ENCODE measurements around the gene ZBTB40.

Gene ZBTB40

DNA sequence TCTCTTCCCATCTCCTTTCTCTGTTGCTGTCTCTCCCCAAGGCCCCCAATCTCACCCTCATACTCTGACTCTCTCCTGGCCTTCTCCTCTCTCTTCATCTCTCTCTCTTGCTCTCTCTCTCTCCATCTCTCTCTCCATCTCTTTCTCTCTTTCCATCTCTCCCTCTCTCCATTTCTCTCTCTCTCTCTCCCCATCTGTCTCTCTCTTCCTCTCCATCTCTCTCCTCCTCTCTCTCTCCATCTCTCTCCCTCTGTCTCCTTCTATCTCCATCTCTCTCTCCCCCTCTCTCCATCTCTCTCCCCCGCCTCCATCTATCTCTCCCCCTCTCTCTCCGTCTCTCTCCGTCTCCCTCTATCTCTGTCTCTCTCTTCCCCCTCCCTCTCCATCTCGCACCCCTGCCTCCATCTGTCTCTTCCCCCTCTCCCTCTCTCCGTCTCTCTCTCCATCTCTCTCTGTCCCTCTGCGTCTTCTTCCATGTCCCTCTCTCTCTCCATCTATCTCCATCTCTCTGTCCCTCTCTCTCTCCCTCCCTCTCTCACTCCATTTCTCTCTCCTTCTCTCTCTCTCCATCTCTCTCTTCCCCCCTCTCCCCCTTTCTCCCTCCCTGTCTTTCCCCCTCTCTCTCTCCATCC is 95.7 kb downstream of the ZBTB40 start:
- no peaks in the 10 kb centered on the region for H3K4me1 ChIP-seq (ENCODE audit: control insufficient read depth, insufficient read depth, low read length, poor library complexity, severe bottlenecking)

DNA sequence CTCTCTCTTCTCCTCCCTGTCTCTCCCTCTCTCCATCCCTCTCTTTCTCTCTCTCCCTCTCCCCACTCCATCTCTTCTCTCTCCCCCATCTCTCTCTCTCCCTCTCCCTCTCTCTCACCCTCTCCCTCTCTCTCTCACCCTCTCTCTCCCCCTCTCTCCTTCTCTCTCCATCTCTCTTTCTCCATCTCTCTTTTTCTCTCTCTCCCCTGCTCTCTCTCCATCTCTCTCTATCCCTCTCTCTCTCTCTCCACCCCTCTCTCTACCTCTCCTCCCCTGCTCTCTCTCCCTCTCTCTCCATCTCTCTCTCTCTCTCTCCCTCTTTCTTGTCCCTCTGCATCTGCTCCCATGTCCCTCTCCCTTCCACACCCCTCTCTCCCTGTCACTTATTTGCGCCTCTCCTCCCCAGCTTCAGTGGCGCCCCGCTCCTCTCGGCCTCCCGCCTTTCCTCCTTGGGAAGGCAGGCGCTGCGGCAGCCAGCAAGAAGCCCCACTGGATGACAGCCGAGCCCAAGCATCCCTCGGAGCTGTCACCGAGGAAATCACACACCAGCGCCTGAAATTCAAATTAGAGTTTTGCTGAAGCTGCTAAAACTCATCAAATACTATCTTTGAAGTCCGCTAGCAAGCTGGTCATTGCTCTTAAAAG is 96.3 kb downstream of the ZBTB40 start:
- no peaks in the 10 kb centered on the region for H3K9me3 ChIP-seq (ENCODE audit: control insufficient read depth, low read length)
- H3K27ac ChIP-seq (ENCODE audit: low read depth, low read length, severe bottlenecking) = no peak overlapping the region
- H3K36me3 ChIP-seq (ENCODE audit: control insufficient read depth, insufficient read depth, low read length) = no peaks in the 10 kb centered on the region
- no peak overlapping the region for H3K4me3 ChIP-seq (ENCODE audit: extremely low read depth, insufficient read depth, low read length, poor library complexity, severe bottlenecking)
- 62 to 69% methylated on average over 10 to 11 of the region's 12 CpGs for WGBS, 2 experiments (ENCODE audit: insufficient coverage in 2 of 2)
- no peaks in the 10 kb centered on the region for H3K4me1 ChIP-seq (ENCODE audit: control insufficient read depth, insufficient read depth, low read length, poor library complexity, severe bottlenecking)

More for the DNA sequence above, 95.7 kb downstream of the ZBTB40 start:
- Histone ChIP-seq H3K9me3 (ENCODE audit: control insufficient read depth, low read length) (no peaks in the 10 kb centered on the region), H3K36me3 (ENCODE audit: control insufficient read depth, insufficient read depth, low read length) (no peaks in the 10 kb centered on the region), H3K27ac (ENCODE audit: low read depth, low read length, severe bottlenecking) (no peak overlapping the region), H3K4me3 (ENCODE audit: extremely low read depth, insufficient read depth, low read length, poor library complexity, severe bottlenecking) (no peak overlapping the region)
- WGBS, 2 experiments (ENCODE audit: insufficient coverage in 2 of 2) = 77 to 85% methylated on average over 5 to 6 of the region's 6 CpGs

DNA sequence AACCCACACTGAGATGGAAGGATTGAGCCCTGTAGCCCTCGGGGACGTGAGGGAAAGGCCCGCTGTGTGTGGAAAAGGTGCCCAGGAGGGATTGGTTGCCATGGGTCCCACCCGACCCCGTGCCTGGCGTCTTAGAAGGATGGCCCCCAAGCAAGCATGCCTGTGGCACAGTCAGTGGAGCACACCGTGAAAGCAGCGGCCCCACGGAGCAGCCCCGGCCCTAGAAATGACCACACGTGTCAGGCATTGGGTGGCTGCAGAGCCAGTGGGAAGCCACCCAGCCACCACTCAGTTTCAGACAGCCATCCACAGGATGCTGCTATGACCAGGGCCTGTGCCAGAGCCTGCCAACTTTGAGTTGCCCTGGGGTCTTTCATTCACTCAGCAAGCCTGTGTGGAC is 98.4 kb downstream of the ZBTB40 start:
- H3K27ac ChIP-seq (ENCODE audit: low read depth, low read length, severe bottlenecking) = no peak overlapping the region
- no peaks in the 10 kb centered on the region for H3K9me3 ChIP-seq (ENCODE audit: control insufficient read depth, low read length)
- no peaks in the 10 kb centered on the region for H3K36me3 ChIP-seq (ENCODE audit: control insufficient read depth, insufficient read depth, low read length)
- no peak overlapping the region for H3K4me3 ChIP-seq (ENCODE audit: extremely low read depth, insufficient read depth, low read length, poor library complexity, severe bottlenecking)
- no peaks in the 10 kb centered on the region for H3K4me1 ChIP-seq (ENCODE audit: control insufficient read depth, insufficient read depth, low read length, poor library complexity, severe bottlenecking)
- 91 to 92% methylated on average over 10 to 11 of the region's 11 CpGs for WGBS, 2 experiments (ENCODE audit: insufficient coverage in 2 of 2)

DNA sequence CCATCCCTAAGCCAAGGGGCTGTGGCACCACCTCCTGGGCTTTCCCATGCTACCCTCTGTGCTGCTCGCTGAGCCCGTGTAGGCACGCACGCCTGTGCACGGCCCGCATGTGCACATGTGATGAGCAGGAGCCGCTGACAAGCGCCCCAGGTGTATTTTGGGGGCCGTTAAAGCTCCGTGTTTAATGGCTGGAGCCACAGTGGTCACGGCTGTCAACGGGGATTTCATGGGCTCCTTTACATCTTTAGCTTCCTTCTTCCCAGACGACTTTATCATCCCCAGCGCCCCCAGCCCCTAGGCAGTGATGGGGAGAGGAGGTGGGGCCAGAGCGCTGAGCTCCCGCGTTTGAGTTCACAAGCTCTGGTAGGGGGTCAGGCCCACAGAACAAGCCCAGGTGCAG is 99.9 kb downstream of the ZBTB40 start:
- Histone ChIP-seq H3K36me3 (ENCODE audit: control insufficient read depth, insufficient read depth, low read length) (no peaks in the 10 kb centered on the region), H3K4me1 (ENCODE audit: control insufficient read depth, insufficient read depth, low read length, poor library complexity, severe bottlenecking) (no peaks in the 10 kb centered on the region), H3K4me3 (ENCODE audit: extremely low read depth, insufficient read depth, low read length, poor library complexity, severe bottlenecking) (no peak overlapping the region), H3K9me3 (ENCODE audit: control insufficient read depth, low read length) (no peaks in the 10 kb centered on the region), H3K27ac (ENCODE audit: low read depth, low read length, severe bottlenecking) (no peak overlapping the region)
- WGBS, 2 experiments (ENCODE audit: insufficient coverage in 2 of 2) = 87 to 94% methylated on average over 6 to 14 of the region's 17 CpGs

DNA sequence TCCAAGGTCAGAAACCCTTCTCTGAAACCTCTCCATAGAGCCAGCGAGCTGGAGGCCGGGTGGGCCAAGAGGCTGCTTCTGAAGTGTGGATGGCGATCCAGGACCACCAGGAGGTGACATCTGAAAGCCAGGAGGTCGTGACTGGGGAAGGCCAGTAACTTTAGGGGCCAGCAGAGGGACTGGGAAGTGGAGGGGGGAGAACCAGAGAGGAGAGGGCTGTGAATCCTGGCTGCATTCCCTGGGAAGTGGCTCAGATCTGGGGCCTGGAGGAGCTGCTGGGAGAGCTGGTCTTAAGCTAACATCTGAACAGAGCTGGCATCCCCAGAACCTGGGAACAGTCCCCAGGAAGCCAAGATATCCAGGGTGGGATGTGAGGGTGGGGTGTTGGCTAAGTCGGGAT is 100.4 kb downstream of the ZBTB40 start:
- H3K4me1 ChIP-seq (ENCODE audit: control insufficient read depth, insufficient read depth, low read length, poor library complexity, severe bottlenecking) = no peaks in the 10 kb centered on the region
- no peak overlapping the region for H3K27ac ChIP-seq (ENCODE audit: low read depth, low read length, severe bottlenecking)
- no peaks in the 10 kb centered on the region for H3K36me3 ChIP-seq (ENCODE audit: control insufficient read depth, insufficient read depth, low read length)
- H3K4me3 ChIP-seq (ENCODE audit: extremely low read depth, insufficient read depth, low read length, poor library complexity, severe bottlenecking) = no peak overlapping the region
- H3K9me3 ChIP-seq (ENCODE audit: control insufficient read depth, low read length) = no peaks in the 10 kb centered on the region
- 63 to 83% methylated on average over 4 of the region's 5 CpGs for WGBS, 2 experiments (ENCODE audit: insufficient coverage in 2 of 2)

DNA sequence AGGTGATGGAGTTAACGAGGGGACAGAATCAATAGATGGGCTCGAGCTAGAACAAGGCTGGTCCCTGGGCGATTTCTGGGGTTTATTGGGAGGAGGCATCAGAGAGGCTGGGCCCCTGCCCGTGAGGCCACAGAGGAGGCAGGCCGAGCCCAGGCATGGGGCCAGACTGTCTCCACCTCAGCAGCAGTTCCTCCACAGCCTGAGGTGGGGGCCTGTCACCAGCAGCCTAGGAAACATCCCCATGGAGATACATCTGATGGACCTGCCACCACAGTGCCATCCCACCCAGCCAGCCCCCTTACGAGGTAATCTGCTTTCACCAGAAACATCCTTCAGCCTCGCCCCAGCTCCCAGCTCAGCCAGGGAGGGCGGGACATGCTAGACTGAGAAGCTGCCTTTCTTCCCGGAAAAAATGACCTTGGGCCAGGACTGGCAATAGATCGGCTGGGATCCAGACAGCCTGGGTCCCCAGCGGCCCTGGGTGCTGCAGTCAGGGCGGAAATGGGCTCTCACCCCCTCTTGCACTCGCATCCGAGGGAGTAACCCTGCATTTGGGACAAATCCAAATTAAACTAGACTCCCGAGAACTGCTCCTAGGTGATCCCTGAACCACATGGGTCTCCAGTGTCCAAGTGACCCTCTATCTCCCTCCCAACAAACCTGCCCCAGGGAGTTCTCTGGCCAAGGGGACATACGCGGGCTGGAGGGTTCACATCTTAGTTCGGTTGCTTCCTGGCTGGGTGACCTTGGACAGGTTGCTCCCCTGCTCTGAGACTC is 101.6 kb downstream of the ZBTB40 start:
- Histone ChIP-seq H3K36me3 (ENCODE audit: control insufficient read depth, insufficient read depth, low read length) (no peaks in the 10 kb centered on the region), H3K9me3 (ENCODE audit: control insufficient read depth, low read length) (no peaks in the 10 kb centered on the region), H3K4me3 (ENCODE audit: extremely low read depth, insufficient read depth, low read length, poor library complexity, severe bottlenecking) (no peak overlapping the region), H3K27ac (ENCODE audit: low read depth, low read length, severe bottlenecking) (no peak overlapping the region), H3K4me1 (ENCODE audit: control insufficient read depth, insufficient read depth, low read length, poor library complexity, severe bottlenecking) (no peaks in the 10 kb centered on the region)
- WGBS, 2 experiments (ENCODE audit: insufficient coverage in 2 of 2) = 79 to 89% methylated on average over 14 to 17 of the region's 18 CpGs

DNA sequence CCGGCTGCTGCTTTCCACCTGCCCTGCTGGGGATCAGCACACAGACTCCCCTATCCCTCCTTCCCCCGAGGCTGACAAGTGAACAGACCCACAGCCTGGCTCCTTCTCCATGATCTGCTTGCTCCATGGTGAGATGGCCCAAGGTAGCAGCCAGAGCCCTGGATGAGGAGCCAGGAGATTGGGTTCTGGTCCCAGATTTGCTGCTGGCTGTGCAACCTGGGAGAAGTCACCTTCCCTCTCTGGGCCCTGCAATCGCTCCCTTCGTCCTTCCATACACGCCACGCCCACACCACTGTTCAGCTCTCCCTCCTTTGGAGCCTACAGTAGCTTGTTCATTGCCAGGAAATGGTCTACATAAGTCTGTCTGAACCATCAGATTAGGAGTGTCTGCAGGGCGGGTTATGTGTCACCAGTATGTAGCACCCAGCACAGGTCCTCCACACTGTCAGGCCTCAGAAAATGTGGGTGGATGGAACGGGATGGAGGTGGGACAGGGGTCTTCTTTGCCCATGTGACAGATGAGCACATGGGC is 102.4 kb downstream of the ZBTB40 start:
- no peaks in the 10 kb centered on the region for H3K36me3 ChIP-seq (ENCODE audit: control insufficient read depth, insufficient read depth, low read length)
- no peaks in the 10 kb centered on the region for H3K9me3 ChIP-seq (ENCODE audit: control insufficient read depth, low read length)
- no peaks in the 10 kb centered on the region for H3K4me1 ChIP-seq (ENCODE audit: control insufficient read depth, insufficient read depth, low read length, poor library complexity, severe bottlenecking)
- WGBS, 2 experiments (ENCODE audit: insufficient coverage in 2 of 2) = 81 to 90% methylated on average over 5 to 7 of the region's 8 CpGs
- no peak overlapping the region for H3K27ac ChIP-seq (ENCODE audit: low read depth, low read length, severe bottlenecking)
- H3K4me3 ChIP-seq (ENCODE audit: extremely low read depth, insufficient read depth, low read length, poor library complexity, severe bottlenecking) = no peak overlapping the region

DNA sequence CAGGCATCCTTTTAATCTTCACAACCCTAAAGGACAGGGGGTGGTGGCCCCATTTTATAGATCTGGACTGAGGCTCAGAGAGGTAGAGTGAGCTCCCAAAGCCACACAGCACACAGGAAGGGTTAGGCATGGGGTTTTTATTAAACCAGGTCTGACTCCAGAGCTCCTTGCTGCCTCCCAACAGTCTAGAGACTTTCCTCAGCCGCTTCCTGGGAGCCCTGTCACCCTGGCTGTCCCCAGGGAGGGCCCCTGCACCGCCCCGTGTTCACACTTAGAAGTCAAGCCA is 103.7 kb downstream of the ZBTB40 start:
- no peaks in the 10 kb centered on the region for H3K4me1 ChIP-seq (ENCODE audit: control insufficient read depth, insufficient read depth, low read length, poor library complexity, severe bottlenecking)
- H3K9me3 ChIP-seq (ENCODE audit: control insufficient read depth, low read length) = no peaks in the 10 kb centered on the region
- 82 to 90% methylated on average over 3 of the region's 3 CpGs for WGBS, 2 experiments (ENCODE audit: insufficient coverage in 2 of 2)

DNA sequence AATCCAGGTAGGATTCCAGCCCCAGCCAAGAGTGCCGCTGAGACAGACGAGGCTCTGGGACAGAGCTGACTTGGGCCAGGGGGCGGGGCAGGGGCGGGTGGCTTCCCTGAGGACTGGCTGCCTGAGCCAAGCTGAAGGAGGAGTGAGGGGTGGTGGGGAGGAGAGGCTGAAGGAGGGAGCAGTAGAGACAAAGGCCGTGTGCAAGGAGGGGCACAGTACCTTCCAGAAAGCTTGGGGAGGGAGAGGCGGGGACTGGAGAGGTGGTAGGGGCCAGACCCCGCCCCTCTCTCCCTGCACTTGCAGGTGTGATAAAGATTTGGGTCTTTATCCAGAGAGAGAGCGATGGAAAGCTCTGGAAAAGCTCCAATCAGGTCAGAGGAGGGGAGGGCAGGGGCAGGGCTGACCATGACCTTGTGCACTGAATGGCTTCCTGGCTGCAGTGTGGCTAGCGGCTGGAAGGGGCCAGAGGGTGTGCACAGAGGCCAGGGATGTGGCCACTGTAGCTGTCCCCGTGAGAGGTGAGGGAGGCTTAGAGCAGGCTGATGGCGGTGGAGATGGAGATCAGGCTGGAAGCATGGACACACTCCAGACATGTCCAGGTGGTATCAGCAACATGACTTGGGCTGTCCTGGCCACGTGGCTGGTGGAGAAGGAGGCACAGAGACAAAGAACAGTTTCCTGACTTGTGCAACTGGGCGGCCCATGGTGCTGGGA is 104.9 kb downstream of the ZBTB40 start:
- 43 to 44% methylated on average over 12 of the region's 13 CpGs for WGBS, 2 experiments (ENCODE audit: insufficient coverage in 2 of 2)
- H3K27ac ChIP-seq (ENCODE audit: low read depth, low read length, severe bottlenecking) = no peak overlapping the region
- no peaks in the 10 kb centered on the region for H3K36me3 ChIP-seq (ENCODE audit: control insufficient read depth, insufficient read depth, low read length)
- H3K4me3 ChIP-seq (ENCODE audit: extremely low read depth, insufficient read depth, low read length, poor library complexity, severe bottlenecking) = no peak overlapping the region
- H3K9me3 ChIP-seq (ENCODE audit: control insufficient read depth, low read length) = no peaks in the 10 kb centered on the region
- no peaks in the 10 kb centered on the region for H3K4me1 ChIP-seq (ENCODE audit: control insufficient read depth, insufficient read depth, low read length, poor library complexity, severe bottlenecking)

More for the DNA sequence above, 103.7 kb downstream of the ZBTB40 start:
- Histone ChIP-seq H3K4me3 (ENCODE audit: extremely low read depth, insufficient read depth, low read length, poor library complexity, severe bottlenecking) (no peak overlapping the region), H3K27ac (ENCODE audit: low read depth, low read length, severe bottlenecking) (no peak overlapping the region), H3K36me3 (ENCODE audit: control insufficient read depth, insufficient read depth, low read length) (no peaks in the 10 kb centered on the region)

DNA sequence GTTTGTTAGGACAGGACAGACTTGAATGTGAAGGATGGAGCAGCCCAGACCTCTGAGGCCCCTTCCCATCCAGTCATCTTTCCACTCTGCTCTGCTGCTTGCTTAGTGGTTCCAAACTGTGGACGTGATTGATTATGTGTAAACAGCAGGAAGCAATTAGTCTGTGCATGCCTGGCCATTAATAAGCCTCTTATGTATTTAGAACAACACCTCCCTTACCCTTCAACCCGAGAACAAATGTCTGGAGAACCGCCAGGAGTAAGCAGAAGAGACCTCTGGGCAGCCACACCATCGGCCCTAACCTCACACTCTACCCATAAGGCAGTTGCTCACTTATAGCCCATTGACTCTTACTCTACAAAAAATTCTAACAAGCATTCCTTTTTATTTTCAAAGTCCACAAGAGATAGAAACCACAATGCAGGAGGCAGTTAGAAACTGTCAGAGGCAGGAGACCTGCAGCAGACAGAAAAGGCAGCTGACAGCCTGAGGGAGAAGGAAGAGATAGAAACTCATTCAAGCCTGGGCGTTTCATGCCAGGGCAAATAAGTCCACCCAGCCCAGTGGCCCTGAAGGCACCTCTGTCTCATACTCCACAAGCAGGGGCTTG is 105.8 kb downstream of the ZBTB40 start:
- Histone ChIP-seq H3K4me1 (ENCODE audit: control insufficient read depth, insufficient read depth, low read length, poor library complexity, severe bottlenecking) (no peaks in the 10 kb centered on the region), H3K9me3 (ENCODE audit: control insufficient read depth, low read length) (no peaks in the 10 kb centered on the region), H3K27ac (ENCODE audit: low read depth, low read length, severe bottlenecking) (no peak overlapping the region), H3K4me3 (ENCODE audit: extremely low read depth, insufficient read depth, low read length, poor library complexity, severe bottlenecking) (no peak overlapping the region), H3K36me3 (ENCODE audit: control insufficient read depth, insufficient read depth, low read length) (no peaks in the 10 kb centered on the region)
- WGBS, 2 experiments (ENCODE audit: insufficient coverage in 2 of 2) = 77 to 94% methylated on average over 3 to 4 of the region's 5 CpGs

Data from mesodermal cell (in vitro differentiated cells).